T1000 (cell line): ENCODE results near the gene IFITM1.
"Not testable (repeated sequence)": the region's sequence is repeated elsewhere in the genome, so short reads cannot be mapped to it uniquely, and the experiment has no call there.

Source experiments
- DNase-seq: peaks from one replicate; lab custom pipeline; 2025; ENCODE audit warnings: mixed read lengths; lab: John Stamatoyannopoulos, UW

IFITM1 gene

DNA sequence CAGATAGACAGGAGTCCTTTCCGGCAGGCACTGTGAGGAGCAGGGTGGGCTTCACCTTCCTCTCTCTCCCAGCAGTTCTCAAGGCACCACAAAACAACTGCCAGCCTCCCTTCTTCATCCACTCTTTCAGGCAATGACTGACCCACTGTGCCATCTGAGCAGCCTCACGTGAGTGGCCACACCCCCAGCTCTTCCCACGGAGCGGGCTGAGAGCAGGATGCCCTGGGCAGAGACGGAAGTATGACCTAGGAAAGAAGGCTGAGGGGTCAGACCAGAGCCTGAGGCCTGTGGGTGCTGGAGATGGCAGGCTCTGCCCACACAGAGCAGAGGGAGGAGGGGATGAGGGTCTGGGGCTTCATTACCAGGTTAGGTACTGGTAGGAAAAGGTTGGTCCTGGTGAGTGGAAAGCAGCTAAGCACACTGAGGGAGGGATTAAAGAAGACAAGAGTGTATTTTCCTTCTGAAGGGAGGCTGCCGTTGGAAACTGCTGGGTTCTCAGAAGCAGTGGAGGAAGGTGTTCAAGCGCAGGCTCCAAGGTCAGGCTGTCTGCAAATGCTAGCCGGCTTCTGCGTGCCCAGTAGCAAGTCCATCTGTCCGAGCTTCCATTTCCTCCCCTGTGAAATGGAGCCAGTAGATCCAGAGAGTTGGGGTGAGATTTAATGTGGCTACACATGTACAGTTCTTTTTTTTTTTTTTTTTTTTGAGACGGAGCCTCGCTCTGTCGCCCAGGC is 31.0 kb upstream of the IFITM1 start:
- no peak for DNase-seq

DNA sequence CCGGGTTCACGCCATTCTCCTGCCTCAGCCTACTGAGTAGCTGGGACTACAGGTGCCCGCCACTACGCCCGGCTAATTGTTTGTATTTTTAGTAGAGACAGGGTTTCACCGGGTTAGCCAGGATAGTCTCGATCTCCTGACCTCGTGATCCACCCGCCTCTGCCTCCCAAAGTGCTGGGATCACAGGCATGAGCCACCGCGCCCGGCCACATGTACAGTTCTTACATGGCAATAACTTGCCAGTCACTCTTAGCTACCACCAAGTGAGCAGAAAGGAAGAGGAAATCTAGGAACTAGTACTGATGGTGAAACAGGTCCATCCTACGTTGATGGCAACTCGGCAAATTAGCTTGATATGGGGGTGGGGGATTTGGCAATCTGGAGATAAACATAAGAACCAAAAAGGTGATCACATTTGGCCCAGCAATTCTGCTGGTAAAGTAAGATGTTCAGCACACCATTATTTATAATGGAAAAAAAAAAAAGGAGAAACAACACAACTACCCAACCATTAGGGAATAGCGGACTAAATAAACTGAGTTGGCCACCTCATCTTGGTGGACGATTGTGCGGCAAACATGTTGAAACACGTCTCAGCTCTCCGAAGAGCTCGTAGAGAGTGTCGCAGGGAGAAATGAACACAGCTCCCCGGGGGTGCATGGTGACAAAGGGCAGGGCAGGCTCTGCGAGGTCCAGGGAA is 30.3 kb upstream of the IFITM1 start:
- no peak for DNase-seq

- no peak for DNase-seq
Measured at GRCh38 chr11:284105-285020, 29.5 kb upstream of the IFITM1 start.

- DNase-seq: no peak
Measured at GRCh38 chr11:285021-285893, 28.6 kb upstream of the IFITM1 start.

DNA sequence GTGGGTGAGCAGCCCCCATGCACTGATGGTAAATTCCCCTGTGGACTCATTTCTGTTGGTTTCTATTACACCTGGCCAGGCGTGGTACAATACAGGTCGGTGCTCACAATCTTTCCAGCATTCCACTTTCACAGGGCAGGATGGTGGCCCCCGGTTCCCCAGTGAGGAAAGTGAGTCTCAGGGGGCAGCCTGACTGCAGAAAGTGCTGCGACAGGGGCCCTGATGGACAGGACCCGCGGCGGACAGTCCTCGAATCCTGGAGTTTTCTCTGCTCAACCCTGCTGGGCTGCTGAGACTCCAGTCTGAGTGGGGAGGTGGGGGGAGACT is 28.0 kb upstream of the IFITM1 start:
- no peak for DNase-seq

DNA sequence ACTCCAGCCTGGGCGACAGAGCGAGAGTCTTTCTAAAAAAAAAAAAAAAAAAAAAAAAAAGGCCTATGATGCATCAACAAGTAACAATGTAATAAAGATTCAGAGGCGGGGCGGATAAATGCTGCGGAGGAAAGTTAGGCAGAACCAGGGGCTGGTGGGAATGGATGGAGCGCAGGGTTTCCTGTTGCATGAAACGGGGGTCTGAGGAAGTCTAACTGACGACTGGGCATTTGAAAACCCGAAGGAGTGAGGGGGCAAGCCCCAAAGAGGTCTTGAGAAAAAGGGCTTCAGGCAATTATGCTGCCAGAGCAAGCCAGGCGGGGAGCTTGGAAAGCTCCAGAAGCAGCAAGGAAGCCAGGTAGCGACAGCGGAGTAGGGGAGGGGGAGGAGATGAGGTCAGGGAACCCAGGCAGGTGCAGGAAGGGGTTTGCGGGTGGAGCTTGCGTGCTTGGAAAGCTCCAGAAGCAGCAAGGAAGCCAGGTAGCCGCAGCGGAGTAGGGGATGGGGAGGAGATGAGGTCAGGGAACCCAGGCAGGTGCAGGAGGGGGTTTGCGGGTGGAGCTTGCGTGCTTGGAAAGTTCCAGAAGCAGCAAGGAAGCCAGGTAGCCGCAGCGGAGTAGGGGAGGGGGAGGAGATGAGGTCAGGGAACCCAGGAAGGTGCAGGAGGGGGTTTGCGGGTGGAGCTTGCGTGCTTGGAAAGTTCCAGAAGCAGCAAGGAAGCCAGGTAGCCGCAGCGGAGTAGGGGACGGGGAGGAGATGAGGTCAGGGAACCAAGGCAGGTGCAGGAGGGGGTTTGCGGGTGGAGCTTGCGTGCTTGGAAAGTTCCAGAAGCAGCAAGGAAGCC is 26.6 kb upstream of the IFITM1 start:
- DNase-seq: not testable (repeated sequence)

GRCh38 chr11:287821-288477 is 25.9 kb upstream of the IFITM1 start:
- no peak for DNase-seq

GRCh38 chr11:288478-289397 is 25.1 kb upstream of the IFITM1 start, which contains the start of gene PGGHG:
TSS of gene PGGHG (plus strand) at chr11:289126. CDS start at chr11:289817, 691 bp downstream.
- DNase-seq: no peak

DNA sequence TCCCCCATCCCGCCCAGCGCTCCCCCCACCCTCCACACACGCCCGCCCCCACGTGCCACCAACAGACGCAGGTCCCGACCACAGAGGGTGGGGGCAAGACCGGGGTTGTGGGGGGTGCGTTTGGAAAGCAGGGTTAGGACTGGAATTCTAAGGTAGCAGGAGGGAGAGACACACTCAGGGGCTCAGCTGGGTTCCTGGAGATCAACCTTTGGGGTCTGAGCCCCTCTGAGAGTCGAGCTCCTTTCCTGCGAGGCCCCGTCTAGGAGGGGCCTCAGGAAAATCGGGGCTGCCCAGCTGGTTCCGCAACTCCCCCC is 24.5 kb upstream of the IFITM1 start:
- no peak for DNase-seq

GRCh38 chr11:289712-290620 is 23.9 kb upstream of the IFITM1 start:
- no peak for DNase-seq

GRCh38 chr11:290621-291231 is 23.1 kb upstream of the IFITM1 start:
- DNase-seq: no peak

- DNase-seq: no peak
Measured at GRCh38 chr11:291281-292210, 22.3 kb upstream of the IFITM1 start.

- no peak for DNase-seq
Measured at GRCh38 chr11:292211-293121, 21.4 kb upstream of the IFITM1 start.

DNA sequence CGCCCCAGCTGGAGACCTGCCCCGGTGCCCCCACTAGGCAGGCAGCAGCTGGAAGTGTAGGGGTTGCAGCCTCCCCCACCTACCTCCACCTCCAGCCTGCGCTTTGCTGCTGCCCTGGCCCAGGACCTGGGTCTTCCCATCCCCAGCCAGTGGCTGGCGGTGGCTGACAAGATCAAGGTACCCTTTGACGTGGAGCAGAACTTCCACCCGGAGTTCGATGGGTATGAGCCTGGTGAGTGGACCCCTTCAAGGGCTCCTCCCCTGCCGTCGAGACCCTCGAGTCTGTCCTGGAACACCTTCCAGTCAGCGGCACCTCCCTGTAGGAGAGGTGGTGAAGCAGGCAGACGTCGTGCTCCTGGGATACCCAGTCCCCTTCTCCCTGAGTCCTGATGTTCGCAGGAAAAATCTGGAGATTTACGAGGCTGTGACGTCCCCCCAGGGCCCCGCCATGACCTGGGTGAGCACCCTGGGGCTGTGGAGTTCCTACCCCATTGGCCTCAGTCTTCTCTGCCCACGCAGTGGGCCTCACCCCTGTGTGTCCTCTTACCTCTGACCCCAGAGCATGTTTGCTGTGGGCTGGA is 20.5 kb upstream of the IFITM1 start:
- no peak for DNase-seq
